Measurements from ENCODE around the gene GALR2. TPM values are rescaled to one million over a fixed set of nuclear protein-coding genes. Genes with fewer than 3 reads are reported as not detected.

The GALR2 gene
- total and polyA plus RNA-seq, 2 experiments from 2014 or later, result 0.18 TPM; not detected in 1

DNA sequence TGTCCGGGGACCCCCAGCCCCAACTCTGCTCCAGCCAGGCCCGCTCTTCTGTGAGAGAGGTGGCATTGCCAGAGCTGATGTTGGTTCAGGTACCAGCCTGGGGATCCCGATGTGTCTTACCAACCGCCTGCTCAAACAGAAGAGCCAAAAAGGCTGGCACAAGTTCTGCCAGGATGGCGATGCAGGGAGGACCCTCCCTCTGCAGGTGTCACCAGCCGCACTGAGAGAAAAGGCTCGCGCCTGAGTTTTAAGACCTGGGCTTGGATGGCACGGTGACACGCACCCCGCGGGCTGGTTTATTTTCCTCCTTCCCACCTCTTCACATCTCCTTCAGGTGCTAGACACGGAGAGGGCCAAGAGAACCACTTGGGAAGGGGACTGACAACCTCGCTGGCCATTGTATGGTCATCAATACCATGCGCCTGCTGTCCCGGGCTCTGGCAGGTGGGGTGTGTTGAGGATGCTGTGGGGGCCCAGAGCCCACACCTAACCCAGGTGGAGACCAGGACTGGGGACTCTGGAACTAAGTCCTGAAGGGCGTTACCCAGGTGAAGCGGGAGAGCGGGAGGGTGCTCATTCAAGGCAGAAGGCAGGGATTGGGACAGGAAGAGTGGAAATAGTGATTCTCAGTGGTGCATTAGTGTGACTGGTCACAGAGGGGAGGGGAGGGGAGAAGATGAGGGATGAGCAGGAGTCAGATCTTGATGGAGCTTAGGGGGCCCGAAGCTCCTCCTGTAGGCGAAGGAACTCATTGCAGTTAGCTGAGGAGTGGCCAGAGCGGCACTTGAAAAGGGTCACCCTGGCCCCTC, 50.2 kb downstream of the GALR2 start:
- in situ Hi-C loops (cut with MboI), result loop anchor here (5.0 kb wide), 1 partner anchor 163 kb away; no protein-coding TSS in a partner anchor

DNA sequence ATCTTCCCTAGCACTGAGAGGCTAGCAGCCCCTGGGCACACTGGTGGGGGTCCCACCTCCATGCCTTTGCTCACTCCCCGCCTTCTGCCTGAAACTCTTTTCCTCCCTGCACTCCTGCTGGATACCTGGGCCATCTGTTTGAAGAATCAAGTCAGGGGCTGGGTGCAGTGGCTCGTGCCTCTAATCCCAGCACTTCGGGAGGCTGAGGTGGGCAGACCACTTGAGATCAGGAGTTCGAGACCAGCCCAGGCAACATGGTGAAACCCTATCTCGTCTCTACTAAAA, 50.8 kb downstream of the GALR2 start:
- Histone ChIP-seq H2AFZ (no peak overlapping the region), H3K27ac (no peak overlapping the region), H3K4me1 (ENCODE audit: insufficient read depth) (no peaks in the 10 kb centered on the region), H4K20me1 (ENCODE audit: insufficient read depth) (no peaks in the 10 kb centered on the region), H3K9me3 (ENCODE audit: low read depth) (no peaks in the 10 kb centered on the region), H3K9ac (no peak overlapping the region), H3K4me2 (ENCODE audit: unreplicated experiment) (no peak overlapping the region), H3K27me3 (replicated peaks; ENCODE audit: insufficient read depth) (no peaks in the 10 kb centered on the region), H3K9me2 (ENCODE audit: insufficient read depth) (no peaks in the 10 kb centered on the region), H3K4me3 (no peak overlapping the region), H3K36me3 (ENCODE audit: low read depth) (no peaks in the 10 kb centered on the region), H3K79me2 (ENCODE audit: insufficient read depth) (no peaks in the 10 kb centered on the region), H3F3A (ENCODE audit: insufficient read depth) (no peaks in the 10 kb centered on the region)
- in situ Hi-C loops (cut with MboI), result no loop called here
- 70 to 81% methylated on average over 5 of the region's 5 CpGs for WGBS, 2 experiments (ENCODE audit: low coverage in 1 of 2, low lambda C conversion rate in 2 of 2, missing lambda C conversion rate in 2 of 2)
- TF ChIP-seq EZH2phosphoT487 (IDR thresholded peaks at IDR 0.05; ENCODE audit: insufficient read depth, low read depth) (no peak), EZH2 (IDR thresholded peaks at IDR 0.05; ENCODE audit: insufficient read depth, poor library complexity, severe bottlenecking) (no peak)
- no peak for DNase-seq

More for the DNA sequence above, 50.2 kb downstream of the GALR2 start:
- Histone ChIP-seq H3K27me3 (replicated peaks; ENCODE audit: insufficient read depth) (no peaks in the 10 kb centered on the region), H3K9me3 (ENCODE audit: low read depth) (no peaks in the 10 kb centered on the region), H3K79me2 (ENCODE audit: insufficient read depth) (no peaks in the 10 kb centered on the region), H3K27ac (no peak overlapping the region), H3K36me3 (ENCODE audit: low read depth) (no peaks in the 10 kb centered on the region), H4K20me1 (ENCODE audit: insufficient read depth) (no peaks in the 10 kb centered on the region), H2AFZ (no peak overlapping the region), H3K4me1 (ENCODE audit: insufficient read depth) (no peaks in the 10 kb centered on the region), H3K4me3 (no peak overlapping the region), H3K4me2 (ENCODE audit: unreplicated experiment) (no peak overlapping the region), H3K9ac (no peak overlapping the region), H3F3A (ENCODE audit: insufficient read depth) (no peaks in the 10 kb centered on the region), H3K9me2 (ENCODE audit: insufficient read depth) (no peaks in the 10 kb centered on the region)
- no peak for TF ChIP-seq EZH2 (IDR thresholded peaks at IDR 0.05; ENCODE audit: insufficient read depth, poor library complexity, severe bottlenecking)
- no peak for TF ChIP-seq EZH2phosphoT487 (IDR thresholded peaks at IDR 0.05; ENCODE audit: insufficient read depth, low read depth)
- DNase-seq, result peak; percentile 48
- 82 to 89% methylated on average over 21 to 22 of the region's 22 CpGs for WGBS, 2 experiments (ENCODE audit: low coverage in 1 of 2, low lambda C conversion rate in 2 of 2, missing lambda C conversion rate in 2 of 2)

DNA sequence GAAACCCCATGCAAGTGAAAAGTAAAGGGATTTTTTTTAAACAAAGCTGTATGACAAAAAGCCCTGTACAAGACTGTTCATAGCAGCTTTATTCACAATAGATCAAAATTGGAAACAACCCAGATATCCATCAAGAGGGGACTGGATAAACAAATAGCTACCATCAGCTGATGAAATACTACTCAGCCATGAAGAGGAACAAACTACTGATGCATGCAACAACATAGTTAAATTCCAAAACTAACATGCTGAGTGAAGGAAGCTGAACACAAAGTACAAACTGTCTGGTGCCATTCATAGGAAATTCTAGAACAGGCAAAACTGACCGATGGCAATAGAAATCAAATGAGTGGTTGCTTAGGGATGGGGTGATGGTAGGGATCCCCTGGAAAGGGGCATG, 51.3 kb downstream of the GALR2 start:
- Histone ChIP-seq H3K4me3 (no peak overlapping the region), H3K9me2 (ENCODE audit: insufficient read depth) (no peaks in the 10 kb centered on the region), H2AFZ (no peak overlapping the region), H3K4me2 (ENCODE audit: unreplicated experiment) (no peak overlapping the region), H3K79me2 (ENCODE audit: insufficient read depth) (no peaks in the 10 kb centered on the region), H3K36me3 (ENCODE audit: low read depth) (no peaks in the 10 kb centered on the region), H3K27me3 (replicated peaks; ENCODE audit: insufficient read depth) (peaks cover 5% of the 10 kb centered on the region; the same call in 1 of the 2 replicates), H3K9ac (no peak overlapping the region), H4K20me1 (ENCODE audit: insufficient read depth) (no peaks in the 10 kb centered on the region), H3K4me1 (ENCODE audit: insufficient read depth) (no peaks in the 10 kb centered on the region), H3F3A (ENCODE audit: insufficient read depth) (no peaks in the 10 kb centered on the region), H3K9me3 (ENCODE audit: low read depth) (no peaks in the 10 kb centered on the region), H3K27ac (no peak overlapping the region)
- DNase-seq, result no peak
- in situ Hi-C loops (cut with MboI), result no loop called here
- TF ChIP-seq EZH2phosphoT487 (IDR thresholded peaks at IDR 0.05; ENCODE audit: insufficient read depth, low read depth), result no peak
- no peak for TF ChIP-seq EZH2 (IDR thresholded peaks at IDR 0.05; ENCODE audit: insufficient read depth, poor library complexity, severe bottlenecking)
- WGBS, 2 experiments (ENCODE audit: low coverage in 1 of 2, low lambda C conversion rate in 2 of 2, missing lambda C conversion rate in 2 of 2), result 90 to 96% methylated on average over 1 of the region's 1 CpG

Small RNA genes lying within 50 kb of the gene (microRNA-seq; reads per million reads assigned to microRNA genes)
- gene MIR6868 (ENCODE audit: borderline number of aligned reads), result not detected

Small RNA genes lying within 50 kb of the gene (small RNA-seq; reads per million reads assigned to genes)
- not detected for gene MIR6868 (ENCODE audit: low read depth, low replicate concordance)

Other genes starting within 250 kb of the GALR2 start
- gene UNC13D, start 230.4 kb upstream of the GALR2 start, total RNA-seq (2014; rRNA removed; shearing (Covaris generic)), result under 0.01 and 0.65 TPM in 2 replicates
- gene UNC13D, start 230.4 kb upstream of the GALR2 start, polyA plus RNA-seq (2016; fragmentation: Nextera tagmentation; extraction: Ambion mirVana), result 0.06 TPM in 1 of 2 replicates, not detected in the other
- gene WBP2, start 219.4 kb upstream of the GALR2 start, total RNA-seq (2014; rRNA removed; shearing (Covaris generic)), result 17.4 and 22.9 TPM in 2 replicates
- gene WBP2, start 219.4 kb upstream of the GALR2 start, polyA plus RNA-seq (2016; fragmentation: Nextera tagmentation; extraction: Ambion mirVana), result 59.4 and 64.8 TPM in 2 replicates
- 1.4 and 2.4 TPM in 2 replicates for gene TRIM47, start 196.2 kb upstream of the GALR2 start, total RNA-seq (2014; rRNA removed; shearing (Covaris generic))
- 1.2 and 2.0 TPM in 2 replicates for gene TRIM47, start 196.2 kb upstream of the GALR2 start, polyA plus RNA-seq (2016; fragmentation: Nextera tagmentation; extraction: Ambion mirVana)
- 24.2 and 25.7 TPM in 2 replicates for gene TRIM65, start 177.8 kb upstream of the GALR2 start, total RNA-seq (2014; rRNA removed; shearing (Covaris generic))
- gene TRIM65, start 177.8 kb upstream of the GALR2 start, polyA plus RNA-seq (2016; fragmentation: Nextera tagmentation; extraction: Ambion mirVana), result 9.9 and 10.2 TPM in 2 replicates
- 18.8 and 36.9 TPM in 2 replicates for gene MRPL38, start 169.9 kb upstream of the GALR2 start, total RNA-seq (2014; rRNA removed; shearing (Covaris generic))
- gene MRPL38, start 169.9 kb upstream of the GALR2 start, polyA plus RNA-seq (2016; fragmentation: Nextera tagmentation; extraction: Ambion mirVana), result 51.9 and 58.4 TPM in 2 replicates
- gene FBF1, start 133.7 kb upstream of the GALR2 start, total RNA-seq (2014; rRNA removed; shearing (Covaris generic)), result 8.3 and 16.6 TPM in 2 replicates
- 4.3 TPM in 2 replicates for gene FBF1, start 133.7 kb upstream of the GALR2 start, polyA plus RNA-seq (2016; fragmentation: Nextera tagmentation; extraction: Ambion mirVana)
- 27.6 and 36.3 TPM in 2 replicates for gene ACOX1, start 95.6 kb upstream of the GALR2 start, total RNA-seq (2014; rRNA removed; shearing (Covaris generic))
- gene ACOX1, start 95.6 kb upstream of the GALR2 start, polyA plus RNA-seq (2016; fragmentation: Nextera tagmentation; extraction: Ambion mirVana), result 17.4 and 20.5 TPM in 2 replicates
- 18.2 and 19.5 TPM in 2 replicates for gene TEN1, start 95.5 kb upstream of the GALR2 start, total RNA-seq (2014; rRNA removed; shearing (Covaris generic))
- 21.2 and 23.1 TPM in 2 replicates for gene TEN1, start 95.5 kb upstream of the GALR2 start, polyA plus RNA-seq (2016; fragmentation: Nextera tagmentation; extraction: Ambion mirVana)
- 0.43 and 1.5 TPM in 2 replicates for gene CDK3, start 73.9 kb upstream of the GALR2 start, total RNA-seq (2014; rRNA removed; shearing (Covaris generic))
- gene CDK3, start 73.9 kb upstream of the GALR2 start, polyA plus RNA-seq (2016; fragmentation: Nextera tagmentation; extraction: Ambion mirVana), result 1.9 and 2.0 TPM in 2 replicates
- not detected in 2 replicates for gene EVPL, start 47.5 kb upstream of the GALR2 start, total RNA-seq (2014; rRNA removed; shearing (Covaris generic))
- not detected in 2 replicates for gene EVPL, start 47.5 kb upstream of the GALR2 start, polyA plus RNA-seq (2016; fragmentation: Nextera tagmentation; extraction: Ambion mirVana)
- 28.8 and 38.2 TPM in 2 replicates for gene SRP68, start 2.3 kb upstream of the GALR2 start, total RNA-seq (2014; rRNA removed; shearing (Covaris generic))
- 69.8 and 76.5 TPM in 2 replicates for gene SRP68, start 2.3 kb upstream of the GALR2 start, polyA plus RNA-seq (2016; fragmentation: Nextera tagmentation; extraction: Ambion mirVana)
- 0.51 TPM in 1 of 2 replicates, not detected in the other for gene ZACN, start 4.4 kb downstream of the GALR2 start, total RNA-seq (2014; rRNA removed; shearing (Covaris generic))
- gene ZACN, start 4.4 kb downstream of the GALR2 start, polyA plus RNA-seq (2016; fragmentation: Nextera tagmentation; extraction: Ambion mirVana), result 0.85 and 1.9 TPM in 2 replicates
- 88.0 and 101 TPM in 2 replicates for gene EXOC7, start 29.0 kb downstream of the GALR2 start, total RNA-seq (2014; rRNA removed; shearing (Covaris generic))
- gene EXOC7, start 29.0 kb downstream of the GALR2 start, polyA plus RNA-seq (2016; fragmentation: Nextera tagmentation; extraction: Ambion mirVana), result 98.6 and 101 TPM in 2 replicates
- gene FOXJ1, start 66.5 kb downstream of the GALR2 start, total RNA-seq (2014; rRNA removed; shearing (Covaris generic)), result not detected in 2 replicates
- gene FOXJ1, start 66.5 kb downstream of the GALR2 start, polyA plus RNA-seq (2016; fragmentation: Nextera tagmentation; extraction: Ambion mirVana), result not detected in 2 replicates
- 4.0 TPM in 1 of 2 replicates, not detected in the other for gene RNF157, start 165.7 kb downstream of the GALR2 start, total RNA-seq (2014; rRNA removed; shearing (Covaris generic))
- 0.31 TPM in 1 of 2 replicates, not detected in the other for gene RNF157, start 165.7 kb downstream of the GALR2 start, polyA plus RNA-seq (2016; fragmentation: Nextera tagmentation; extraction: Ambion mirVana)
- gene UBALD2, start 190.6 kb downstream of the GALR2 start, total RNA-seq (2014; rRNA removed; shearing (Covaris generic)), result 5.6 and 6.4 TPM in 2 replicates
- 0.56 and 1.2 TPM in 2 replicates for gene UBALD2, start 190.6 kb downstream of the GALR2 start, polyA plus RNA-seq (2016; fragmentation: Nextera tagmentation; extraction: Ambion mirVana)
- 3.7 and 4.0 TPM in 2 replicates for gene QRICH2, start 233.5 kb downstream of the GALR2 start, total RNA-seq (2014; rRNA removed; shearing (Covaris generic))
- gene QRICH2, start 233.5 kb downstream of the GALR2 start, polyA plus RNA-seq (2016; fragmentation: Nextera tagmentation; extraction: Ambion mirVana), result 1.3 and 1.5 TPM in 2 replicates